H1 (cell line): ENCODE data around the gene CMTM3. TPM values are rescaled to one million over a fixed set of nuclear protein-coding genes. Genes with fewer than 3 reads are reported as not detected.

Experiments
- CTCF ChIA-PET: fragments of 300-600 bp; sonication (Branson Sonifier 250); formaldehyde crosslinking; loops from one replicate; lab custom pipeline; 2021; ENCODE audit not compliant: partially characterized antibody; lab: Charles Lee
- POLR2A ChIA-PET: fragments of 300-600 bp; sonication (Branson Sonifier 250); formaldehyde crosslinking; loops from one replicate; lab custom pipeline; 2021; ENCODE audit warnings: inconsistent platforms; ENCODE audit not compliant: partially characterized antibody; lab: Charles Lee
- DNase-seq, 2 experiments: peaks; one replicate each; pipeline versions ENCODE4 v3.0.0 to v3.0.0-alpha.2; 2010 to 2022; ENCODE audit warnings: low spot score in 2 of 2, low read depth in 1 of 2, mixed read lengths in 1 of 2
- FAIRE-seq: peaks from 2 replicates; lab custom pipeline; 2011; peaks lifted over from hg19 to GRCh38; lab: Jason Lieb, UNC
- H2AFZ ChIP-seq: 2 replicates; pipeline ENCODE4 v1.8.1; 2012; ENCODE audit warnings: low read length, inconsistent platforms
- H2AK5ac ChIP-seq: 2 replicates; pipeline ENCODE4 v1.6.1; 2013; ENCODE audit warnings: low read depth, low read length
- H2BK120ac ChIP-seq: replicated peaks from 2 replicates; pipeline ENCODE3; 2013; ENCODE audit warnings: low read depth, low read length, inconsistent platforms
- H2BK12ac ChIP-seq: 2 replicates; pipeline ENCODE4 v1.6.1; 2013; ENCODE audit warnings: low read depth, low read length
- H2BK15ac ChIP-seq: 2 replicates; pipeline ENCODE4 v1.6.1; 2013; ENCODE audit warnings: low read length
- H2BK20ac ChIP-seq: 2 replicates; pipeline ENCODE4 v1.6.1; 2013; ENCODE audit warnings: low read length
- H2BK5ac ChIP-seq: 2 replicates; pipeline ENCODE4 v1.6.1; 2013; ENCODE audit warnings: low read depth, low read length
- H3K14ac ChIP-seq: 2 replicates; pipeline ENCODE4 v1.6.1; 2013; ENCODE audit warnings: inconsistent platforms; ENCODE audit not compliant: insufficient read length
- H3K18ac ChIP-seq: 2 replicates; pipeline ENCODE4 v1.6.1; 2013; ENCODE audit warnings: low read length; ENCODE audit errors: extremely low read depth
- H3K23ac ChIP-seq: 2 replicates; pipeline ENCODE4 v1.6.1; 2013; ENCODE audit warnings: inconsistent platforms; ENCODE audit not compliant: insufficient read length
- H3K23me2 ChIP-seq: 2 replicates; pipeline ENCODE4 v1.6.1; 2013; ENCODE audit warnings: low read depth, low read length
- H3K27ac ChIP-seq: 2 replicates; pipeline ENCODE4 v1.6.1; 2011; ENCODE audit warnings: low read depth, low read length, inconsistent platforms
- H3K27me3 ChIP-seq, 4 experiments: replicated peaks in 1 of 4; 1 replicate in 1 of 4; 2 replicates in 3 of 4; pipeline versions ENCODE4 v1.6.1 to v1.8.1; 2011 to 2013; ENCODE audit warnings: low read length in 3 of 4, mild to moderate bottlenecking in 3 of 4, inconsistent platforms in 2 of 4, mixed read lengths in 2 of 4, moderate library complexity in 1 of 4; ENCODE audit not compliant: control insufficient read depth in 3 of 4, insufficient read depth in 3 of 4; ENCODE audit errors: extremely low read depth in 1 of 4
- H3K36me3 ChIP-seq, 4 experiments: 2 replicates each; pipeline versions ENCODE4 v1.6.1 to v1.8.1; 2011 to 2013; ENCODE audit warnings: mild to moderate bottlenecking in 4 of 4, low read length in 3 of 4, moderate library complexity in 2 of 4, control low read depth in 1 of 4, inconsistent platforms in 1 of 4; ENCODE audit not compliant: insufficient read depth in 4 of 4, control insufficient read depth in 2 of 4
- H3K4ac ChIP-seq: replicated peaks from 2 replicates; pipeline ENCODE3; 2013; ENCODE audit warnings: low read length, low read depth, mixed read lengths, inconsistent platforms; ENCODE audit not compliant: insufficient read length
- H3K4me1 ChIP-seq, 4 experiments: replicated peaks in 1 of 4; 1 replicate in 1 of 4; 2 replicates in 3 of 4; pipeline versions ENCODE4 v1.6.1 to v1.8.1; 2011 to 2013; ENCODE audit warnings: low read length in 3 of 4, inconsistent platforms in 2 of 4, mixed read lengths in 1 of 4; ENCODE audit not compliant: insufficient read depth in 4 of 4, control insufficient read depth in 3 of 4
- H3K4me2 ChIP-seq, 2 experiments: 2 replicates each; pipeline versions ENCODE4 v1.6.1 to v1.8.1; 2011 to 2013; ENCODE audit warnings: low read depth in 2 of 2, low read length in 2 of 2, control low read depth in 1 of 2, inconsistent platforms in 1 of 2, mild to moderate bottlenecking in 1 of 2; ENCODE audit not compliant: insufficient read depth in 1 of 2
- H3K4me3 ChIP-seq, 4 experiments: fragments of 200-600, 300-600 bp in 1 of 4; sonication (generic), shearing (Covaris generic), sonication (Bioruptor Twin) in 1 of 4; 2 replicates each; pipeline versions ENCODE4 v1.5.1 to v1.8.1; 2011 to 2016; ENCODE audit warnings: low read length in 4 of 4, low read depth in 3 of 4, control low read depth in 2 of 4, inconsistent platforms in 2 of 4, mild to moderate bottlenecking in 2 of 4, mixed read lengths in 1 of 4, moderate library complexity in 1 of 4; ENCODE audit not compliant: insufficient read depth in 2 of 4; ENCODE audit errors: extremely low read depth in 1 of 4
- H3K56ac ChIP-seq: replicated peaks from 2 replicates; pipeline ENCODE3; 2013; ENCODE audit warnings: low read depth, mild to moderate bottlenecking, mixed read lengths, low read length, inconsistent platforms; ENCODE audit not compliant: insufficient read length
- H3K79me1 ChIP-seq: 2 replicates; pipeline ENCODE4 v1.6.1; 2013; ENCODE audit warnings: low read depth, low read length, control low read depth
- H3K79me2 ChIP-seq, 2 experiments: 2 replicates each; pipeline versions ENCODE4 v1.6.1 to v1.8.1; 2012 to 2013; ENCODE audit warnings: low read length in 2 of 2, mild to moderate bottlenecking in 2 of 2, inconsistent platforms in 1 of 2; ENCODE audit not compliant: insufficient read depth in 2 of 2, control insufficient read depth in 1 of 2
- H3K9ac ChIP-seq, 4 experiments: replicated peaks in 1 of 4; 1 replicate in 1 of 4; 2 replicates in 3 of 4; pipeline versions ENCODE4 v1.6.1 to v1.8.1; 2011 to 2013; ENCODE audit warnings: low read depth in 3 of 4, low read length in 3 of 4, control low read depth in 2 of 4, mild to moderate bottlenecking in 2 of 4, moderate library complexity in 2 of 4, inconsistent platforms in 1 of 4; ENCODE audit errors: extremely low read depth in 1 of 4
- H3K9me3 ChIP-seq, 2 experiments: 2 replicates each; pipeline versions ENCODE4 v1.6.1 to v1.8.1; 2012 to 2013; ENCODE audit warnings: mild to moderate bottlenecking in 2 of 2, moderate library complexity in 2 of 2, control low read depth in 1 of 2, inconsistent platforms in 1 of 2, low read depth in 1 of 2, low read length in 1 of 2, mixed read lengths in 1 of 2; ENCODE audit not compliant: insufficient read depth in 2 of 2
- H4K20me1 ChIP-seq, 2 experiments: replicated peaks in 1 of 2; 2 replicates each; pipeline versions ENCODE3 to v1.8.1; 2011 to 2013; ENCODE audit warnings: inconsistent platforms in 2 of 2, low read length in 2 of 2, mild to moderate bottlenecking in 1 of 2; ENCODE audit not compliant: insufficient read depth in 2 of 2, control insufficient read depth in 1 of 2
- H4K5ac ChIP-seq: 2 replicates; pipeline ENCODE4 v1.6.1; 2013; ENCODE audit warnings: low read length, low read depth, mixed read lengths, inconsistent platforms; ENCODE audit not compliant: insufficient read length
- H4K8ac ChIP-seq: 2 replicates; pipeline ENCODE4 v1.8.0; 2013; ENCODE audit warnings: mild to moderate bottlenecking, moderate library complexity, low read length, inconsistent platforms; ENCODE audit not compliant: insufficient read depth; ENCODE audit errors: extremely low read depth
- H4K91ac ChIP-seq: replicated peaks from 2 replicates; pipeline ENCODE3; 2013; ENCODE audit warnings: low read length, mixed read lengths, inconsistent platforms; ENCODE audit not compliant: insufficient read length
- GTF2F1 ChIP-seq: IDR thresholded peaks from 2 replicates; pipeline ENCODE4 v1.6.1; 2012; ENCODE audit warnings: low read depth, low read length, improper control_type of control experiment, borderline replicate concordance
- JUND ChIP-seq: IDR thresholded peaks from 2 replicates; pipeline ENCODE4 v1.6.1; 2011; ENCODE audit warnings: mild to moderate bottlenecking, improper control_type of control experiment, low read length
- NANOG ChIP-seq: IDR thresholded peaks from 2 replicates; pipeline ENCODE4 v1.6.1; 2011; ENCODE audit warnings: low read length, low read depth, mild to moderate bottlenecking, inconsistent platforms; ENCODE audit not compliant: insufficient read depth, poor library complexity, severe bottlenecking
- RXRA ChIP-seq: IDR thresholded peaks from 2 replicates; pipeline ENCODE4 v1.6.1; 2011; ENCODE audit warnings: low read depth, mild to moderate bottlenecking, low read length, moderate library complexity; ENCODE audit not compliant: insufficient read depth
- SAP30 ChIP-seq: fragments of 300-600 bp; sonication (generic); IDR thresholded peaks from 2 replicates; pipeline ENCODE4 v1.7.1; 2012; ENCODE audit warnings: low read length, moderate library complexity, mild to moderate bottlenecking, inconsistent platforms; ENCODE audit not compliant: insufficient read depth, insufficient replicate concordance
- TAF1 ChIP-seq: IDR thresholded peaks from 2 replicates; pipeline ENCODE4 v1.6.1; 2011; ENCODE audit warnings: mild to moderate bottlenecking, low read depth, low read length
- TEAD4 ChIP-seq: IDR thresholded peaks from 2 replicates; pipeline ENCODE4 v1.6.1; 2012; ENCODE audit warnings: low read depth, low read length, inconsistent platforms, mixed read lengths
- USF2 ChIP-seq: IDR thresholded peaks from 2 replicates; pipeline ENCODE4 v1.6.1; 2011; ENCODE audit warnings: low read length, improper control_type of control experiment
- WGBS, 2 experiments: shearing (Covaris generic) in 1 of 2; methylation state at CpG; one replicate each; pipeline versions ENCODE4 v1.1.6 to v1.1.7; 2013 to 2015; ENCODE audit warnings: low lambda C conversion rate in 2 of 2, mixed read lengths in 2 of 2, inconsistent platforms in 1 of 2, low coverage in 1 of 2, missing lambda C conversion rate in 1 of 2; ENCODE audit not compliant: insufficient replicate concordance in 2 of 2, insufficient coverage in 1 of 2, insufficient read length in 1 of 2; ENCODE audit errors: extremely low coverage in 1 of 2, missing lambda C conversion rate in 1 of 2; 5-methylcytosine and 5-hydroxymethylcytosine counted together
- polyA plus RNA-seq, 7 experiments: library from polyadenylated mRNA; depleted of rRNA in 3 of 7; stranded (reverse) in 5 of 7; unstranded in 2 of 7; fragments of >200 nt in 5 of 7; fragments of 200-250 nt in 2 of 7; gene quantifications; 1 replicate in 5 of 7; 2 replicates in 1 of 7; 4 replicates in 1 of 7; pipeline versions ENCODE4 v1.2.1 to v1.2.3, GENCODE V29; 2011 to 2013; ENCODE audit warnings: missing spikeins in 2 of 7, mixed read lengths in 2 of 7
- total RNA-seq: library from RNA; stranded (reverse); fragmentation: NEBNext Ultra II Directional; extraction: Animal tissue kit (Norgen Biotek cat#: 25700); gene quantifications from 2 replicates; pipeline ENCODE4 v1.2.1, GENCODE V29; 2021

CMTM3 gene
- total and polyA plus RNA-seq, 2 of the 8 experiments (the other 6 are each of a cell fraction or from before 2014, with no cell fraction given) = 24.7 to 24.8 TPM

- POLR2A ChIA-PET = interaction anchor here (0.9 kb wide), 1 partner anchor 11 kb away, joined by 5 read pairs; no protein-coding TSS in a partner anchor
- H3K14ac ChIP-seq = no peak overlapping the region
- H3K18ac ChIP-seq = no peak overlapping the region
- peaks cover 0 to 25% of the 10 kb centered on the region in 2 experiments; a peak in 2 of 4 replicates for H3K79me2 ChIP-seq
- no peak overlapping the region for H2BK5ac ChIP-seq
- H3K9ac ChIP-seq = no peak overlapping the region
- no peaks in the 10 kb centered on the region for H3K4me1 ChIP-seq
- H3K4me3 ChIP-seq = no peak overlapping the region
- H3K56ac ChIP-seq = no peak overlapping the region
- no peaks in the 10 kb centered on the region for H3K36me3 ChIP-seq
- H3K27ac ChIP-seq = no peak overlapping the region
- no peaks in the 10 kb centered on the region for H3K9me3 ChIP-seq
- H2BK12ac ChIP-seq = no peak overlapping the region
- no peaks in the 10 kb centered on the region for H3K27me3 ChIP-seq
- 90% methylated on average over 5 of the region's 5 CpGs; no CpG with 5 or more reads in 1 of the 2 experiments for WGBS, 2 experiments
- no peak overlapping the region for H2BK15ac ChIP-seq
- no peak overlapping the region for H4K91ac ChIP-seq
- H2AFZ ChIP-seq = no peak overlapping the region
- H3K4me2 ChIP-seq = no peak overlapping the region
- TF ChIP-seq JUND = no peak
- TF ChIP-seq TAF1 = no peak
- no peak for TF ChIP-seq NANOG
- no peak for TF ChIP-seq TEAD4
- no peak for TF ChIP-seq SAP30
- no peak for TF ChIP-seq RXRA
- no peak for TF ChIP-seq USF2
- no peak for TF ChIP-seq GTF2F1
- TF ChIP-seq, all 59 proteins: peak for 0
- Histone ChIP-seq H4K20me1 (peaks cover 2 to 7% of the 10 kb centered on the region in 2 experiments), H3K4ac (no peak overlapping the region), H3K23ac (no peak overlapping the region), H3K79me1 (peaks cover 4% of the 10 kb centered on the region; the same call in 1 of the 2 replicates), H3K23me2 (no peaks in the 10 kb centered on the region; the same call in 1 of the 2 replicates), H4K8ac (no peak overlapping the region), H2BK120ac (no peak overlapping the region), H4K5ac (no peak overlapping the region), H2BK20ac (no peak overlapping the region), H2AK5ac (no peak overlapping the region)
- CTCF ChIA-PET = interaction anchor here (0.6 to 2.3 kb wide), 9 partner anchors 8 to 253 kb away, joined by 3 to 11 read pairs (median 4); no protein-coding TSS in a partner anchor
- no peak for FAIRE-seq
- no peak for DNase-seq
Observed at GRCh38 chr16:66658860-66659190, 54.3 kb downstream of the CMTM3 start.
